HG03521 (cell line): ENCODE results near the gene TRIM61.

Source experiments
- ATAC-seq: cut with Tn5 transposase; IDR thresholded peaks from one replicate; pipeline ENCODE4 v1.9.1; 2021; ENCODE audit warnings: mild to moderate bottlenecking, moderate library complexity; ENCODE audit not compliant: unreplicated experiment

Gene TRIM61

DNA sequence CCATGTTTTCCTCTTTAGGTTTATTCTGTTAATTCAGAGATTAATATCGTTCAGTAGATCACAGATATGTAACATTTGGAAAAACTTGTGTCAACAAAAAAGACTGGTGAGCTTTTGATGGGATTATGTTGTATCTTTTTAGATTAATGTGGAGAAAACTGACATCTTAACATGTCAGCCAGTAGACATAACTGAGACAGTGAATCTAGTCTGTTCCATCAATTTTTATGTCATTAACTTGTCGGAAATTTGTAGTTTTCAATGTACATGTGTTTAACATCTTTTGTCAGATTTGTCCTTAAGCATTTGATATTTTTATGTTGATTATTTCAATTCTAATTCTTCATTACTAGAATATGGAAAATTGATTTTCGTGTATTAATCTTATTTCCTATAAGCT lies 58.5 kb downstream of the TRIM61 start:
- ATAC-seq = no peak
